ENCODE data around the gene CERS4.
A peak's percentile ranks its signal among the peaks of the same experiment; 100 is the strongest.
"Not testable (repeated sequence)": the region's sequence is repeated elsewhere in the genome, so short reads cannot be mapped to it uniquely, and the experiment has no call there.

CERS4 gene

GRCh38 chr19:8208922-8209461, at the start of gene CERS4:
Gene CERS4, plus strand, starts transcription at chr19:8209370. Its CDS starts 41,707 bp downstream, at chr19:8251077.
- peaks cover 30 to 68% of the 10 kb centered on the region in 2 donors for H3K4me1 Mint-ChIP-seq
- peak; percentile 80 to 86 for ATAC-seq (replicated peaks)
- peak; percentile 63 for DNase-seq
- peak within 1 kb of the TSS; percentile 90 to 99 for H3K4me3 Mint-ChIP-seq
- H3K36me3 Mint-ChIP-seq: peaks cover 16 to 23% of the 10 kb centered on the region in 2 donors
- no peaks in the 10 kb centered on the region for H3K9me3 Mint-ChIP-seq
- H3K27ac Mint-ChIP-seq: peak within 1 kb of the TSS; percentile 99
- no peaks in the 10 kb centered on the region for H3K27me3 Mint-ChIP-seq

DNA sequence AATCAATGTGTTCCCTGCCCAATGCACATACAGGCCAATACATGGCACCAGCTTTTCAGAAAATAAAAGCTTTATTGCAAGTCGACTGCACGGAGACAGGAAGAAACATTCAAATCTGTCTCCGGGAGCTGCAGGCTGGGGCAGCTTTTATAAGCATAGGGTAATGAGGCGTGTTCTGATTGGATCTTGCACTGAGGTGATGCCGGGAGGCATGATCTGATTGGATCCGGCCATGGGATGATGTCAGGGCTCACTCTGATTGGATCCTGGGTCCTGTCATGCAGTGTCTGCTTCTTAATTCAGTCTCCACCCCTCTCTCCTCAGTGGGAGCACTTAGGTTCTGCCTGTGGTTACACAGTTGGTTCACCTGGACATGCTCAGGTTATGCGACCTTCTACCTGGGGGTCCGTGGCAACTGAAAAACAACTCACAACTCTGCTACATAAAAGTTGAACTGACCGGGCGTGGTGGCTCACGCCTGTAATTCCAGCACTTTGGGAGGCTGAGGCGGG, 48.0 kb upstream of the CERS4 start:
- H3K36me3 Mint-ChIP-seq: no peaks in the 10 kb centered on the region
- no peaks in the 10 kb centered on the region for H3K9me3 Mint-ChIP-seq
- H3K4me1 Mint-ChIP-seq: peaks cover 15 to 20% of the 10 kb centered on the region in 2 donors
- H3K4me3 Mint-ChIP-seq: peak overlapping the region in 1 of 2 donors; percentile 17
- H3K27ac Mint-ChIP-seq: peak overlapping the region; percentile 84
- peak; percentile 65 to 92 for ATAC-seq (replicated peaks)
- peaks cover 8 to 9% of the 10 kb centered on the region in 2 donors for H3K27me3 Mint-ChIP-seq
- DNase-seq: peak; percentile 38

- H3K36me3 Mint-ChIP-seq: no peaks in the 10 kb centered on the region
- no peak overlapping the region for H3K4me3 Mint-ChIP-seq
- DNase-seq: no peak
- no peak overlapping the region for H3K27ac Mint-ChIP-seq
- no peak for ATAC-seq (replicated peaks)
- H3K27me3 Mint-ChIP-seq: no peaks in the 10 kb centered on the region
- H3K4me1 Mint-ChIP-seq: peaks cover 13 to 18% of the 10 kb centered on the region in 2 donors
- H3K9me3 Mint-ChIP-seq: no peaks in the 10 kb centered on the region
Measured at GRCh38 chr19:8163759-8164158, 45.4 kb upstream of the CERS4 start.

GRCh38 chr19:8167985-8168384, 41.2 kb upstream of the CERS4 start:
- Mint-ChIP-seq H3K4me3 (no peak overlapping the region), H3K9me3 (no peaks in the 10 kb centered on the region), H3K27ac (peak overlapping the region; percentile 57), H3K36me3 (no peaks in the 10 kb centered on the region), H3K27me3 (no peaks in the 10 kb centered on the region), H3K4me1 (peaks cover 4 to 5% of the 10 kb centered on the region in 2 donors)
- ATAC-seq (replicated peaks): no peak
- no peak for DNase-seq

- Mint-ChIP-seq H3K9me3 (no peaks in the 10 kb centered on the region), H3K27me3 (no peaks in the 10 kb centered on the region), H3K4me1 (peaks cover 4 to 5% of the 10 kb centered on the region in 2 donors), H3K36me3 (no peaks in the 10 kb centered on the region), H3K4me3 (no peak overlapping the region), H3K27ac (no peak overlapping the region)
- ATAC-seq (replicated peaks): no peak
- no peak for DNase-seq
Measured at GRCh38 chr19:8168537-8168936, 40.6 kb upstream of the CERS4 start.

DNA sequence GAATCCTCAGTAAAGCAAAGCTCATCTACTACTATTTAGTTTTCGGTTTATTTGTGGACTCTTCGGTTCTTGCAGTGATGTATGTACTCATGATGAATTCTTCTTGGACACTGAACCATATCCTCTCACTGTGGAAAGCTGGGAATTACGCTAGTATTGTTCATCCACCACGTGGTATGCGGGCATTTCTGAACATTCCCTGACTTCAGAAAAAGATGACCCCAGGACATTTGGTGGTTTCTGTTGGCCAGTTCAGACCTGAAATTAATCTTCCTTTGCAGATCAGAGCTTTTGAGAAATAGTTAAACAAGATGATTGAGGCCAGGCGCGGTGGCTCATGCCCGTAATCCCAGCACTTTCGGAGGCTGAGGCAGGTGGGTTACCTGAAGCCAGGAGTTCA, 34.5 kb upstream of the CERS4 start:
- no peak overlapping the region for H3K27ac Mint-ChIP-seq
- DNase-seq (no peak), ATAC-seq (replicated peaks) (no peak)
- H3K4me1 Mint-ChIP-seq: no peaks in the 10 kb centered on the region
- H3K27me3 Mint-ChIP-seq: no peaks in the 10 kb centered on the region
- no peaks in the 10 kb centered on the region for H3K36me3 Mint-ChIP-seq
- no peaks in the 10 kb centered on the region for H3K9me3 Mint-ChIP-seq
- no peak overlapping the region for H3K4me3 Mint-ChIP-seq

GRCh38 chr19:8180018-8180417, 29.2 kb upstream of the CERS4 start:
- no peak overlapping the region for H3K27ac Mint-ChIP-seq
- H3K4me1 Mint-ChIP-seq: peaks cover 5 to 9% of the 10 kb centered on the region in 2 donors
- H3K36me3 Mint-ChIP-seq: no peaks in the 10 kb centered on the region
- no peak overlapping the region for H3K4me3 Mint-ChIP-seq
- no peaks in the 10 kb centered on the region for H3K27me3 Mint-ChIP-seq
- no peaks in the 10 kb centered on the region for H3K9me3 Mint-ChIP-seq
- DNase-seq (no peak), ATAC-seq (replicated peaks) (no peak)

GRCh38 chr19:8184274-8184673, 24.9 kb upstream of the CERS4 start:
- ATAC-seq (replicated peaks) (no peak), DNase-seq (no peak)
- Mint-ChIP-seq H3K4me1 (peaks cover 16 to 22% of the 10 kb centered on the region in 2 donors), H3K27me3 (no peaks in the 10 kb centered on the region), H3K36me3 (no peaks in the 10 kb centered on the region), H3K27ac (no peak overlapping the region), H3K9me3 (no peaks in the 10 kb centered on the region), H3K4me3 (no peak overlapping the region)

DNA sequence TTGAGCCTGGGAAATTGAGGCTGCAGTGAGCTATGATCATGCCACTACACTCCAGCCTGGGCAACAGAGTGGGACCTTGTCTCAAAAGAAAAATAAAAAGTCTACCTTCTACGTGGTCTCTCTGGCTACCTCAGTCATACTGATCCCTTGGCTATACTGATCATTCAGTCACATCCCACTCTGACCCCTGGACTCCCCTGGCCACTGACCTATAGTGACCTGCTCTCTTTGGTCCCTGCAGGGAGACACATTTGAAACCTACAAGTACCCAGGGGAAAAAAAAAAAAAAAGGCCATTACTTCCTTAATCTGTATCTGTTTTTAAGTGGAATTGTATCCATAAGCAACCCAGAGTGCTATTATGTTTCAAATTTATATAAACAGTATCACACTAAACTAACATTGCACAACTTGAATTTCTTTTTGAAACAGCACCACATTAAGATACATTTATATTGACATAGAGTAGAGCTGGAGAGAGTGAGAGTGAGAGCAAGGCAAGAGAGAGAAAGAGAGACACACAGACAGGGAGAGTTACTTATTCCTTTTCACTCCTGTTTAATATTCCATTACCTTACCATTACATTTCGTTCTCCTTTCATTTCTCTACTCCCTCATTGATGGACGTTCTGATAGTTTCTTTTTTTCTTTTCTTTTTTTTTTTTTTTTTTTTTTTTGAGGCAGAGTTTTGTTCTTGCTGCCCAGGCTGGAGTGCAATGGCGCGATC, 23.7 kb upstream of the CERS4 start:
- no peaks in the 10 kb centered on the region for H3K36me3 Mint-ChIP-seq
- DNase-seq (no peak), ATAC-seq (replicated peaks) (no peak)
- no peak overlapping the region for H3K27ac Mint-ChIP-seq
- H3K4me1 Mint-ChIP-seq: peaks cover 16 to 22% of the 10 kb centered on the region in 2 donors
- H3K9me3 Mint-ChIP-seq: no peaks in the 10 kb centered on the region
- no peaks in the 10 kb centered on the region for H3K27me3 Mint-ChIP-seq
- no peak overlapping the region for H3K4me3 Mint-ChIP-seq

- Mint-ChIP-seq H3K4me3 (peak overlapping the region; percentile 1 to 85), H3K4me1 (peaks cover 44 to 65% of the 10 kb centered on the region in 2 donors), H3K9me3 (peaks cover 2 to 4% of the 10 kb centered on the region in 2 donors)
Measured at GRCh38 chr19:8192221-8192820, 16.8 kb upstream of the CERS4 start.

DNA sequence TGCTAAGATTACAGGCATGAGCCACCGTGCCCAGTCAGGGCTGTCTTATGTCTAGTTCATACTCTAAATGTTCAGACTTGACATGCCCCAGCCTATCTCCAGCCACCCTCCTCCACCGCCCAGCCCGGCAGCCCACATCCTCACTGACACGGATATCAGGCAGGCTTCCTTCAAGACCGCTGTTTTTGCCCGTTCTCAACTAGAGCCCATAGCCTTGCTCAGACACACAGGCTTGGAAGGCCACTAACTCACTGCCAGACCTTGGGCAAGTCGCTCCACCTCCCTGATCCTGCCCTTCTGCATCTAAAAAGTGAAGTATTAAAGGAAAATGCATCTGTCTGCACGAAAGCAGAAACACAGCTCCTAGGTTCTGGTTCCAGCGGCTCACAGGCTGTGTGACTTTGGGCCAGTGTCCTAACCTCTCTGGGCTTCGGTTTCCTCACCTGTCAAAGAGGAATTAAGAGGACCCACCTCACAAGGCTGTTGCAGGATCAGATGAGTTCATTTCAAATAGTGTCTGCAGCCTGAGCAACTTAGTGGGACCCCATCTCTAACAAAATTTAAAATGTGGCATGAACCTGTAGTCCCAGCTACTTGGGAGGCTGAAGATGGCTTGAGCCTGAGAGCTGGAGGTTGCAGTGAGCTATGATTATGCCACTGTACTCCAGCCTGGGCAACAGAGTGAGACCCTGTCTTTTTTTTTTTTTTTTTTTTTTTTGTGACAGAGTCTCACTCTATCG, 14.5 kb upstream of the CERS4 start:
- Mint-ChIP-seq H3K36me3 (no peaks in the 10 kb centered on the region), H3K9me3 (peaks cover 2 to 4% of the 10 kb centered on the region in 2 donors), H3K4me1 (peaks cover 43 to 63% of the 10 kb centered on the region in 2 donors), H3K27ac (peak overlapping the region; percentile 97), H3K27me3 (no peaks in the 10 kb centered on the region), H3K4me3 (peak overlapping the region; percentile 73 to 85)
- peak; percentile 41 for DNase-seq
- peak; percentile 31 to 36 for ATAC-seq (replicated peaks)

More at GRCh38 chr19:8192221-8192820, 16.8 kb upstream of the CERS4 start:
- Mint-ChIP-seq H3K36me3 (no peaks in the 10 kb centered on the region), H3K27me3 (no peaks in the 10 kb centered on the region), H3K27ac (peak overlapping the region; percentile 97)
- ATAC-seq (replicated peaks) (no peak), DNase-seq (no peak)

DNA sequence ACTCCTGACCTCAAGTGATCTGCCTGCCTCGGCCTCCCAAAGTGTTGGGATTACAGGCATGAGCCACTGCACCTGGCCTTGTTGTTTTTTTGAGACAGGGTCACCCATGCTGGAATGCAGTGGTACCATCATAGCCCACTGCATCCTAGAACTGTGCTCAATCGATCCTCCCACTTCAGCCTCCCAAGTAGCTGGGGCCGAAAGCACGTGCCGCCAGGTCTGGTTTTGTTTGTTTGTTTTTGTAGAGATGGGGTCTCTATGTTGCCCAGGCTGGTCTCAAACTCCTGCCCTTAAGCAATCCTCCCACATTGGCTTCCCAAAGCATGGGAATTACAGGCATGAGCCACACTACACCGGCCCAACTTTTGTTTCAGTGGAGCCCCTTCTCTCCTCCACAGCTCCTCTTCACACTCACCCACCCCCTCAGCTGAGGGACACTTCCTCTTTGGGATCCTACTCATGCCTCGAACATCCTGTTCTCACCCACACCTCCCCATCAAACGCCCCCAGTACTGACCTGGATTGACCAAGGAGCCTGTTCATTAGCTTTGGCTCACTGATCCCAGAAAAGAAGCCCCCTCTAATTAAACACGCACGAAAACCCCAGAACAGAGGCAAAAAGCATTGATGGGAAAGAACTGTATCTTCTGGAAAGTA, 12.8 kb upstream of the CERS4 start:
- Mint-ChIP-seq H3K27me3 (no peaks in the 10 kb centered on the region), H3K27ac (peak overlapping the region; percentile 91), H3K9me3 (peaks cover 2 to 4% of the 10 kb centered on the region in 2 donors), H3K36me3 (no peaks in the 10 kb centered on the region), H3K4me1 (peaks cover 43 to 63% of the 10 kb centered on the region in 2 donors), H3K4me3 (peak overlapping the region; percentile 52 to 72)
- ATAC-seq (replicated peaks) (no peak), DNase-seq (no peak)

DNA sequence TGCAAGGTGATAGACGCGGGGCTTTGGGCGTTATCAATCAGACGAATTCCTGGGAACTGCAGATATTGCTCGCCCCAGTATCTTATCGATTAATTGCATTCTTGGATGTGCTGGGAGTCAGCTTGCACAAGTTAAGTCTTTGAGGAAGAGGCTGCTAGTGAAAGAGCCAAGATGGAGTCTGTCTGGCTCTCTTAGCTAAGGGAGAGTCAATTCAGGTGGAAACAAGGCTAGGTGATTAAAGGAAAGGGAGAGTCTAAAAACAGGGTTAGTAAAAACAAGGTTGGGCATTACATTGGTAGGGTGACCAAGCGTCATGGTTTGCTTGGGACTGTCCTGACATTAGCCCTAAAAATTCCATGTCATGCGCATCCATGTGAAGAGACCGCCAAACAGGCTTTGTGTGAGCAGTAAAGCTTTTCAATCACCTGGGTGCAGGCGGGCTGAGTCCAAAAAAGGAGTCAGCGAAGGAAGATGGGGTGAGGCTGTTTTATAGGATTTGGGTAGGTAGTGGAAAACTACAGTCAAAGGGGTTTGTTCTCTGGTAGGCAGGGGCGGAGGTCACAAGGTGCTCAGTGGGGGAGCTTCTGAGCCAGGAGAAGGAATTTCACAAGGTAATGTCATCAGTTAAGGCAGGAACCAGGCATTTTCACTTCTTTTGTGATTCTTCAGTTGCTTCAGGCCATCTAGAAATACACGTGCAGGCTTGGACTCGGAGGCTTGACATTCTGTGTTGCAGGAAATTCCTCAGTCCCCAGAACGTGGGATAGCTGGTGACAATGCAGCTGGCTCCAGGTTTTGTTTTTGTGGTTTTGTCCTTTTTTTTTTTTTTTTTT, 5.7 kb upstream of the CERS4 start:
- DNase-seq; H3K27ac Mint-ChIP-seq; H3K36me3 Mint-ChIP-seq; ATAC-seq (replicated peaks); H3K9me3 Mint-ChIP-seq; H3K27me3 Mint-ChIP-seq; H3K4me3 Mint-ChIP-seq: not testable (repeated sequence)
- H3K4me1 Mint-ChIP-seq: peaks cover 7 to 32% of the 10 kb centered on the region in 2 donors

Measured in stimulated activated naive B cell treated with anti-CD40 and anti-IgM and Interleukin-4, amounts not matched to agents 10 μg/mL and 1 μg/mL and 100 μg/mL, for 72 hours (primary cell).